Measurements from ENCODE around the gene ECHS1.
"Not testable (repeated sequence)": the region's sequence is repeated elsewhere in the genome, so short reads cannot be mapped to it uniquely, and the experiment has no call there.

Gene ECHS1

DNA sequence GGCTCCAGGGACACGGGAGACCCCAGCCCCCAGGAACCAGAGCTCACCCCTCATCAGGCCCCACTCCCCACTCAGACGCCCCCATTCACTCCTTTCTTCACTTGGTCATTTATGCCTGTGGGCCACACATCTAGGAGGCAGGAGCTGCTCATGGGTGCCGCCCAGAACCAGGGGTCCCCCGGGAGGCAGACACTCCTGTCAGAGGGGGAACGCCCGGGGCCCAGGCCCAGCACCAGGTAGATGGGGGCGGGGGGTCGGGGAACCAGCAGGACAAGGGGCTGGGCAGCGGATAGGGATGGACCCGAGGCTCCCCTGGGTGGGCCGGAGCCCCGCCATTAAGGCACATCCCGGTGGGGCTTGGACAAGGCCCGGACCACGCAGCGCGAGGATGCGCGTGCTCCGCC is 48.3 kb downstream of the ECHS1 start:
- no peak for DNase-seq (ENCODE audit: low read depth in 2 of 2)

- DNase-seq (ENCODE audit: low read depth in 2 of 2): no peak
Observed at GRCh38 chr10:133324198-133324792, 48.9 kb downstream of the ECHS1 start.

GRCh38 chr10:133322064-133322709 is 51.0 kb downstream of the ECHS1 start:
- DNase-seq (ENCODE audit: low read depth in 2 of 2): not testable (repeated sequence)

- DNase-seq (ENCODE audit: low read depth in 2 of 2): not testable (repeated sequence)
Observed at GRCh38 chr10:133320852-133321422, 52.2 kb downstream of the ECHS1 start.

GRCh38 chr10:133318494-133319127 is 54.5 kb downstream of the ECHS1 start:
- DNase-seq (ENCODE audit: low read depth in 2 of 2): no peak

DNA sequence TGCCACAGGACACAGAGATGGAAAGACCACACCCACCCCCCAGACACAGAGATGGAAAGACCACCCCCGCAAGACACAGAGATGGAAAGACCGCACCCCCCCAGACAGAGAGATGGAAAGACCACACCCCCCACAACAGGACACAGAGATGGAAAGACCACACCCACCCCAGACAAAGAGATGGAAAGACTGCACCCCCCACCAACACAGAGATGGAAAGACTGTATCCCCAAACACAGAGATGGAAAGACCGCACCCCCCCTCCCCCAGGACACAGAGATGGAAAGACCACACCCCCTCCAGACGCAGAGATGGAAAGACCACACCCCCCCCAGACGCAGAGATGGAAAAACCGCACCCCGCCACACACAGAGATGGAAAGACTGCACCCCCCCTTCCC is 56.4 kb downstream of the ECHS1 start:
- DNase-seq (ENCODE audit: low read depth in 2 of 2): no peak

DNA sequence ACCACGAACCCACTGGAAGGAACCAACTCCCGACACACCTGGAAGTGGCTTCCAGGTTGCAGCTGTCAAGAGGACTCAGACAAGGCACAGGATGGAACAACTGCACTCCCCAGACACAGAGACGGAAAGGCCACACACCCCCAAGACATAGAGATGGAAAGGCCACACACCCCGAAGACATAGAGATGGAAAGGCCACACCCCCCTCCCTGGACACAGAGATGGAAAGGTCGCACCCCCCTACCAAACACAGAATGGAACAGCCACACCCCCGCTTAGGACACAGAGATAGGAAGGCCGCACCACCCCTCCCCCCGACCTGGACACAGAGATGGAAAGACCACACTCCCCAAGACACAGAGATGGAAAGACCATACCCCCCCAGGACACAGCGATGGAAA is 56.9 kb downstream of the ECHS1 start:
- no peak for DNase-seq (ENCODE audit: low read depth in 2 of 2)

GRCh38 chr10:133315847-133316246 is 57.3 kb downstream of the ECHS1 start:
- no peak for DNase-seq (ENCODE audit: low read depth in 2 of 2)

DNA sequence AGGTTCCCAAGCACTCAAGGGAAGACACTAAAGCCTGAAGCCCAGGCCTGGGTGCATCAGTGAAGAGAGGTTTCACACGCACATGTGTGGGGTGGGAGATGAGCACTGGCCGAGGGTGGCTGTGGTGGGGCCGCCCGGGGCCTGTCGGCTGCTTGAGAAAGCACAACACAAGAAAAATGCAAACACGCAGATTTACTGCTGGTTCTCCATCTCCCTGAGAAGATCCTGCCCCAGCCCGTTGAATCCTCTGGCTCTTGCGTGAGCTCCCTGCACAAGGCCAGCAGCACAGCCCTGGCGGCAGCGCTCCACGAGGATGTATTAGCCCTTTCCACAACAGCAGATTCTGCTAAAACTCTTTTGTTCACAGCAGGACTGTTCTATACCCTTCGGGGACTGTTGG is 58.2 kb downstream of the ECHS1 start:
- DNase-seq (ENCODE audit: low read depth in 2 of 2): no peak

GRCh38 chr10:133313192-133313591 is 60.0 kb downstream of the ECHS1 start:
- DNase-seq (ENCODE audit: low read depth in 2 of 2): no peak

GRCh38 chr10:133312769-133313145 is 60.4 kb downstream of the ECHS1 start:
- DNase-seq (ENCODE audit: low read depth in 2 of 2): no peak

Data from fibroblast of skin of left quadriceps (primary cell).